ENCODE measurements around the gene LDLRAD3. TPM values are rescaled to one million over a fixed set of nuclear protein-coding genes. Genes with fewer than 3 reads are reported as not detected.

The LDLRAD3 gene
- total RNA-seq, 2 experiments from 2014 or later, result not detected

GRCh38 chr11:35980686-35981390 lies 37.0 kb downstream of the LDLRAD3 start:
- no TSS peak for BruUV-seq (replicated peaks)
- Histone ChIP-seq H3K4me1 (ENCODE audit: insufficient read depth, low read length, poor library complexity, severe bottlenecking) (no peaks in the 10 kb centered on the region), H2AFZ (ENCODE audit: low read length) (no peak overlapping the region), H3K36me3 (ENCODE audit: insufficient read depth, low read length) (no peaks in the 10 kb centered on the region), H4K20me1 (ENCODE audit: insufficient read depth, low read length) (no peaks in the 10 kb centered on the region), H3K9me2 (ENCODE audit: insufficient read depth, low read length) (no peaks in the 10 kb centered on the region), H3K79me2 (ENCODE audit: insufficient read depth, low read depth, low read length) (no peaks in the 10 kb centered on the region), H3K4me2 (ENCODE audit: low read length) (no peak overlapping the region), H3K4me3 (ENCODE audit: low read depth, low read length, poor library complexity, severe bottlenecking) (no peak overlapping the region), H3K27ac (ENCODE audit: low read depth, low read length, poor library complexity, severe bottlenecking) (no peak overlapping the region), H3K9me3 (ENCODE audit: low read length) (no peaks in the 10 kb centered on the region)
- ChIA-PET CTCF (ENCODE audit: unreplicated experiment) (no interaction called here), POLR2A (interaction anchor here (0.6 kb wide), 1 partner anchor 1443 kb away, joined by 5 read pairs; no protein-coding TSS in a partner anchor)
- intact Hi-C loops (cut with micrococcal nuclease; ENCODE audit: unreplicated experiment), result no loop called here
- no peak for DNase-seq (ENCODE audit: low spot score)
- TF ChIP-seq EZH2phosphoT487 (IDR thresholded peaks at IDR 0.05; ENCODE audit: borderline replicate concordance, low read depth, low read length) (no peak), CTCF (conservative IDR thresholded peaks at IDR 0.05; ENCODE audit: low read length) (no peak)

GRCh38 chr11:35981581-35981980 lies 37.7 kb downstream of the LDLRAD3 start:
- intact Hi-C loops (cut with micrococcal nuclease; ENCODE audit: unreplicated experiment), result no loop called here
- H3K27ac ChIP-seq (ENCODE audit: low read depth, low read length, poor library complexity, severe bottlenecking), result no peak overlapping the region

More at GRCh38 chr11:35981581-35981980, 37.7 kb downstream of the LDLRAD3 start:
- CTCF ChIA-PET (ENCODE audit: unreplicated experiment), result no interaction called here
- TF ChIP-seq CTCF (conservative IDR thresholded peaks at IDR 0.05; ENCODE audit: low read length), result no peak
- no peak for TF ChIP-seq EZH2phosphoT487 (IDR thresholded peaks at IDR 0.05; ENCODE audit: borderline replicate concordance, low read depth, low read length)
- no TSS peak for BruUV-seq (replicated peaks)
- H3K79me2 ChIP-seq (ENCODE audit: insufficient read depth, low read depth, low read length), result no peaks in the 10 kb centered on the region
- no peaks in the 10 kb centered on the region for H3K9me3 ChIP-seq (ENCODE audit: low read length)
- no peak for DNase-seq (ENCODE audit: low spot score)
- POLR2A ChIA-PET, result no interaction called here
- no peak overlapping the region for H3K4me2 ChIP-seq (ENCODE audit: low read length)
- no peaks in the 10 kb centered on the region for H3K36me3 ChIP-seq (ENCODE audit: insufficient read depth, low read length)
- H3K4me1 ChIP-seq (ENCODE audit: insufficient read depth, low read length, poor library complexity, severe bottlenecking), result no peaks in the 10 kb centered on the region
- no peak overlapping the region for H2AFZ ChIP-seq (ENCODE audit: low read length)
- H4K20me1 ChIP-seq (ENCODE audit: insufficient read depth, low read length), result no peaks in the 10 kb centered on the region
- no peak overlapping the region for H3K4me3 ChIP-seq (ENCODE audit: low read depth, low read length, poor library complexity, severe bottlenecking)
- H3K9me2 ChIP-seq (ENCODE audit: insufficient read depth, low read length), result no peaks in the 10 kb centered on the region
